ENCODE data around the gene ZNF276. TPM values are rescaled to one million over a fixed set of nuclear protein-coding genes. Genes with fewer than 3 reads are reported as not detected.

Gene ZNF276
- polyA plus RNA-seq, 1 donor (not counting 4 experiments of a cell fraction or from before 2014, with no cell fraction given), result 11.3 TPM

GRCh38 chr16:89738538-89739317, 17.4 kb downstream of the ZNF276 start:
- dilution Hi-C loops (cut with MboI; ENCODE audit: extremely low pct_ligation_motif_present, low sequenced_read_pairs), result no loop called here
- H3K9me1 ChIP-seq (ENCODE audit: control insufficient read depth, extremely low read depth, insufficient read depth, low read length), result no peaks in the 10 kb centered on the region
- no peak overlapping the region for H3K27ac ChIP-seq (ENCODE audit: control insufficient read depth, insufficient read depth, low read length)
- no peak overlapping the region for H3K9ac ChIP-seq (ENCODE audit: control insufficient read depth, extremely low read depth, insufficient read depth, low read length)
- no peak overlapping the region for H2AFZ ChIP-seq (ENCODE audit: control insufficient read depth, low read length)
- H3K4me1 ChIP-seq (ENCODE audit: control insufficient read depth, extremely low read depth, insufficient read depth, low read length), result no peaks in the 10 kb centered on the region
- no peak for DNase-seq (ENCODE audit: low read depth, low spot score)
- no peak for FAIRE-seq
- no peak overlapping the region for H3K4me3 ChIP-seq (ENCODE audit: control insufficient read depth in 2 of 3, extremely low read depth in 1 of 3, insufficient read depth in 2 of 3, low read depth in 1 of 3, low read length in 3 of 3)
- TF ChIP-seq EZH2 (IDR thresholded peaks at IDR 0.05; ENCODE audit: low read length), result no peak
- no peak for TF ChIP-seq CTCF (optimal IDR thresholded peaks at IDR 0.05 in 1 of 3, IDR thresholded peaks at IDR 0.05 in 1 of 3, conservative IDR thresholded peaks at IDR 0.05 in 1 of 3; ENCODE audit: extremely low read depth in 1 of 3, insufficient read depth in 2 of 3, low read length in 3 of 3)
- H3K36me3 ChIP-seq (ENCODE audit: control insufficient read depth in 2 of 2, extremely low read depth in 1 of 2, insufficient read depth in 2 of 2, low read length in 2 of 2), result peaks cover 46 to 47% of the 10 kb centered on the region in 2 experiments
- H3K4me2 ChIP-seq (ENCODE audit: control insufficient read depth, extremely low read depth, insufficient read depth, low read depth, low read length), result no peak overlapping the region
- peaks cover 2% of the 10 kb centered on the region for H4K20me1 ChIP-seq (ENCODE audit: control insufficient read depth, extremely low read depth, insufficient read depth, low read length)
- no peaks in the 10 kb centered on the region for H3K9me3 ChIP-seq (ENCODE audit: control insufficient read depth, low read depth, low read length)
- peaks cover 2% of the 10 kb centered on the region for H3K79me2 ChIP-seq (ENCODE audit: control insufficient read depth, insufficient read depth, low read length)
- H3K27me3 ChIP-seq (ENCODE audit: control insufficient read depth, extremely low read depth, insufficient read depth, low read length), result no peaks in the 10 kb centered on the region

GRCh38 chr16:89739383-89739782, 18.0 kb downstream of the ZNF276 start:
- H3K27me3 ChIP-seq (ENCODE audit: control insufficient read depth, extremely low read depth, insufficient read depth, low read length), result no peaks in the 10 kb centered on the region
- H3K4me3 ChIP-seq (ENCODE audit: control insufficient read depth in 2 of 3, extremely low read depth in 1 of 3, insufficient read depth in 2 of 3, low read depth in 1 of 3, low read length in 3 of 3), result no peak overlapping the region
- no peak overlapping the region for H3K27ac ChIP-seq (ENCODE audit: control insufficient read depth, insufficient read depth, low read length)
- DNase-seq (ENCODE audit: low read depth, low spot score), result no peak
- no peak overlapping the region for H2AFZ ChIP-seq (ENCODE audit: control insufficient read depth, low read length)
- no peak for FAIRE-seq
- H3K4me2 ChIP-seq (ENCODE audit: control insufficient read depth, extremely low read depth, insufficient read depth, low read depth, low read length), result no peak overlapping the region
- no peak overlapping the region for H3K9ac ChIP-seq (ENCODE audit: control insufficient read depth, extremely low read depth, insufficient read depth, low read length)
- dilution Hi-C loops (cut with MboI; ENCODE audit: extremely low pct_ligation_motif_present, low sequenced_read_pairs), result no loop called here
- H4K20me1 ChIP-seq (ENCODE audit: control insufficient read depth, extremely low read depth, insufficient read depth, low read length), result peaks cover 2% of the 10 kb centered on the region
- peaks cover 43 to 47% of the 10 kb centered on the region in 2 experiments for H3K36me3 ChIP-seq (ENCODE audit: control insufficient read depth in 2 of 2, extremely low read depth in 1 of 2, insufficient read depth in 2 of 2, low read length in 2 of 2)
- H3K4me1 ChIP-seq (ENCODE audit: control insufficient read depth, extremely low read depth, insufficient read depth, low read length), result no peaks in the 10 kb centered on the region
- H3K79me2 ChIP-seq (ENCODE audit: control insufficient read depth, insufficient read depth, low read length), result peaks cover 2% of the 10 kb centered on the region
- H3K9me1 ChIP-seq (ENCODE audit: control insufficient read depth, extremely low read depth, insufficient read depth, low read length), result no peaks in the 10 kb centered on the region
- H3K9me3 ChIP-seq (ENCODE audit: control insufficient read depth, low read depth, low read length), result no peaks in the 10 kb centered on the region
- TF ChIP-seq EZH2 (IDR thresholded peaks at IDR 0.05; ENCODE audit: low read length) (no peak), CTCF (optimal IDR thresholded peaks at IDR 0.05 in 1 of 3, IDR thresholded peaks at IDR 0.05 in 1 of 3, conservative IDR thresholded peaks at IDR 0.05 in 1 of 3; ENCODE audit: extremely low read depth in 1 of 3, insufficient read depth in 2 of 3, low read length in 3 of 3) (no peak)
